Measurements from ENCODE around the gene EIF4H.
"Not testable (repeated sequence)": the region's sequence is repeated elsewhere in the genome, so short reads cannot be mapped to it uniquely, and the experiment has no call there.

EIF4H gene

DNA sequence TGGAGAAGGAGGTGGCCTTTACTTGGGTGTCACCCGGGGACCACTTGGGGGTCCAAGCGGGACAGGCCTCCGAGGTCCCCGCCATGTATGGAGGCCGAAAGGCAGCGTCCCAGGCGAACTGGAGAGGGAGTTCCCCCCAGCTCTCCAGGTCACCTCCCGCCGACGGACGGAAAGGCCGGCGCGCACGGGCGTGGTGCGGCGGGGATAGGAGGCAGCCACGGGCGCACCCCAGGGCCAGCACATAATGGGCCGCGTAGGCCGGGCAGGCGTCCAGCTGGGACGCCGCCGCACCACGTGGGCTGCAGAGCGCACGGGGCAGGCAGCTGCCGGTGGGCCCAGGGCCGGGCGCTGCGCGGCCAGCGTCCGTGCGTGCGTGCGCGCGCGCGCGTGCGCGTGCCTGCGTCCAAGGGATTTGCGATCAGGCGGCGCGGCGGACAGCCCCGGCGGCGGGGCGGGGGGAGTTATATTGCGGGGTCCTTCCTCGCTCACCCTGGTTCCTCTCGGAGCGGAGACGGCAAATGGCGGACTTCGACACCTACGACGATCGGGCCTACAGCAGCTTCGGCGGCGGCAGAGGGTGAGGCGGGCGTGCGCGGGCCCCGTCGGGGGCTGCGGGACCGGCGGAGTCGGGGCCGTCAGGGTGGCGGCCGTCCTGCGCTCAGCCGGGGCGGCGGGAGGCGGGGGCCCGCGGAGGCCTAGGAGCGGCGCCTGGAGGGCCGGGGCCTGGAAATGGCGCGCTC is at the start of gene EIF4H:
EIF4H (plus strand) TSS at position 491 of the 740 bp plus-strand sequence; CDS start at position 519, 28 bp downstream.
- peak; percentile 96 to 99 (median 97) for DNase-seq

DNA sequence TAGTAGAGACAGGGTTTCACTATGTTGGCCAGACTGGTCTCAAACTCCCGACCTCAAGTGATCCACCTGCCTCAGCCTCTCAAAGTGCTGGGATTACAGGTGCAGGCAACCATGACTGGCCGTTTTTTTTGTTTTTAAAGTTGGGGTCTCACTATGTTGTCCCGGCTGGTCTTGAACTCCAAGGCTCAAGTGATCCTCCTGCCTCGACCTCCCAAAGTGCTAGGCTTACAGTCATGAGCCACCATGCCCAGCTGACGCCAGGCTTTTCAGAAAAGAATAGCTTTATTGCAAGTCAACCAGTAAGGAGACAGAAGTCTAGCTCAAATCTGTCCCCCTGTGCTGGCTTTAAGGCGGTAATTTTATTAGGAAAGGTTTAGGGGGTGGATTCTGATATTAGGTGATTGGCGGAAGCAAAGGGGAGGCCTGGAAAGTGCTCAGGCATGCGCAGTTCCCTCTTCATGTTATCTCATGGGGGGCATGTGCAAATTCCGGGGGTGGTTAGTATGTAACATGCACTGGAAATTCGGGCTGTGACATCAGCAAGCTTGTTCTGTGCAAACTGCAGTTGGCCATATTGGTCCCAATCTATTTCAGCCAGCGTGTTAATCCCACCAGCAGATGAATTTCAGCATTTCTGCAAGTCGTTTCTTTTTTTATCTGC is 47.8 kb upstream of the EIF4H start:
- DNase-seq, result no peak

DNA sequence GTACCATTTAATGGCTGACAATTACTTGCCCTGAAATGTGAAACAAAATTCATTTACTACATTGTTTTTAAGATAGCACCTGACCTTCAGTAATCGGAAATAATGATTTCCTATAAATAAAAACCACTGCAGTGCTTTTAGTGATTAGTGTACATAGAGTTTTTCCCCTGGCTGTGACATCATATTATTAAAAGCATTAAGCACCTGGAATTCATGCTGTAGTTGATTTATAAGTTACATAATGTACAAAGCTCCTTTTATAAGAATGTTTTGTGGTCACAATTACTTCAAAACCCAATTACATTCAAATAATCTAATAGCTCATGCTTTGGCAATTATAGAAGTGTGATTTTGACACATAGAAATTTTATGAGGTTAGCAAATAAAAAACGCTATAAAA is 44.3 kb upstream of the EIF4H start:
- DNase-seq, result peak in 2 of 3 experiments; percentile 56 to 89

DNA sequence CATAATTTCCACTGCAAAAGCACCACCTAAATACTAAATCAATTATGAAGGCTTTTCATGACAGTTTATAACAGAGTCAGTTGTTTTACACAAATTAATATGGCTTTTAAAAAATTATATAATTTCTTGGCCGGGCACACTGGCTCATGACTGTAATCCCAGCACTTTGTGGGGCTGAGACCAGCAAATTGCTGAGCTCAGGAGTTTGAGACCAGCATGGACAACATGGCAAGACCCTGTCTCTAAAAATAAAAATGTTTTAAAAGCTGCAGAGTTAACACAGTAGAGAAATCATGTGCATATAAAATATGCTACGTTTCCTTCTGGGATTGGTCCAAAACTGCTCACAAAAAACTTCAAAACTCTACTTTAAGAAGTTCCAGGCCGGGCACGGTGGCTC is 43.6 kb upstream of the EIF4H start:
- DNase-seq, result peak in 1 of 3 experiments; percentile 48

DNA sequence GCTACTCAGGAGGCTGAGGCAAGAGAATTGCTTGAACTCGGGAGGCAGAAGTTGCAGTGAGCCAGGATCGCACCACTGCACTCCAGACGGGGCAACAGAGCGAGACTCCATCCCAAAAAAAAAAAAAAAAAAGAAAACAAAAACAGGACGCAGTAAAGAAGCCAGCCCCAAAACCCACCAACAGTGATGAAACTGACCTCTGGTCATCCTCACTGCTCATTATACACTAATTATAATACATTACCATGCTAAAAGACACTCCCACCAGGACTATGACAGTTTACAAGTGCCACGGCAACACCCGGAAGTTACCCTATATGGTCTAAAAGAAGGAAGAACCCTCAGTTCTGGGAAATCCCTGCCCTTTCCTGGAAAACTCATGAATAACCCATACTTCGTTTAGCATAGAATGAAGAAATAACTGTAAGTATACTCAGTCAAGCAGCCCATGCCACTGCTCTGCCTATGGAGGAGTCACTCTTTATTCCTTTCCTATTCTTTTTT is 40.0 kb upstream of the EIF4H start:
- DNase-seq, result no peak

DNA sequence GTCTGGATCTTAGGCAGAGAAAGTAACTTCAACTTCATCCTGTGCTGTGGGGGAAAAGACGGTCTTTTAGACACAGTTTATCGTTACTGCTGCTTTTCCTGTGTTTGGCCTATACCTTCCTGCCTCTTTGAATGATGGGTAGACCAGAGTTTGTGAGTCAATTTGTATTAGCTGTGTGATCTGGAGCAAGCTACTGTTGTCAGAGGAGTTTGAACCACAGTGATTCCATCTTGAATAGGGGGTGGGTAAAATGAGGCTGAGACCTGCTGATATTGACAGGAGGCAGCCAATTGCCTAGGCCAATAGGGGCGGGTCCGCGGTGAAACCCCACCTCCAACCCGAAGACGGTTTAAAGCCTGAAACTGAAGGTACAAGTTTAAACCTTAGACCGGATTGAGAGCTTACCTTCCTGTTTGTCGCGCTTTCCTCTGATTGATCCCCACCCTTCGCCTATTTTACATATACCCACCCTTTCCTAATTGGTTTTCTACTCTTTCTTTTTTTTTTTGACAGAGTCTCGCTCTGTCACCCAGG is 35.8 kb upstream of the EIF4H start:
- no peak for DNase-seq

DNA sequence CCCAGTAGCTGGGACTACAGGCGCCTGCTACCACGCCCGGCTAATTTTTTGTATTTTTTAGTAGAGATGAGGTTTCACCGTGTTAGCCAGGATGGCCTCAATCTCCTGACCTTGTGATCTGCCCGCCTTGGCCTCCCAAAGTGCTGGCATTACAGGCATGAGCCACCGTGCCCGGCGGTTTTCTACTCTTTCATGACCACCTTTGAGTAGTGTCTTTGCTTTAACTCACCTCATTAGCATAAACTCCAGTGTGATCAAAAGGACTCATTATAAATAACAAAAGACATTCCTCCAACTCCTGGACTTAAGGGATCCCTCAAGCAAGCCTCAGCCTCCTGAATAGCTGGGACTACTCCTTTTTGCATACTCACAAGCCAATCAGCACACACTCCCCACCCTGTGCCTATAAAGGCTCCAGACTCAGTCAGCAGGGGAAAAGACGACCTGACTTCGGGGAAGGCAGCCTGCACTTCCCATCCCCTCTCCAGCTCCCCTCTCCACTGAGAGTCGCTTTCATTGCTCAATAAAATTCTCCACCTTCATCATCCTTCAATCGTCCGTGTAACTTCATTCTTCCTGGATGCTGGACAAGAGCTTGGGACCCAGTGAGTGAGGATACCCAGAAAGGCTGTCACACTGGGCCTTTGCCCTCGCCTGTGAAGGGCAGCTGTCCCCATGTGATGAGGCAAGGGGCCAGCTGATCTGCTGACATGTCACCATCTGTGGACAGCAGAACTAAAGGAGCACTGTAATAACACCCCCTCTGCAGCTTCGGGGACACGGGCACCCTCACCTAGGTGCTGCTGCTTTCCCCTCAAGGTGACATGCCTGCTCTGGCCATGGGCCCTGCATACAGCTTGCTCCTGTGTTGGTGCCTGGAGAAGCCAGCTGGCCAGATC is 35.0 kb upstream of the EIF4H start:
- no peak for DNase-seq

DNA sequence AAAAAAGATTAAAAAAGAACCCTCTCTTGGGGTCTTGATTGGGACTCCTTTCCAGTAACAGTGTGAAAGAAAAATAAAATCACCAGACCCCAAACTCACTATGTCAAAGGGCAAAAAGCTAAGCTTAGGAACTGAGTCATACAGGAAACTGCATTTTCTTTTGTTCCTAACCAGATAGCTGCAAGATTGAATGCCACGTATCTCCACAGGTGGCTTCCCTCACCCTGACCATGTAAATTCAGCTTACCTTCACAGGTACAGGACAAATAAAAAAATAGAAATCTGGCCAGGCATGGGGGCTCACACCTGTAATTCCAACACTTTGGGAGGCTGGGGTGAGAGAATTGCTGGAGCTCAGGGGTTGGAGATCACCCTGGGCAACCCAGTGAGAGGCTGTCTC is 32.5 kb upstream of the EIF4H start:
- no peak for DNase-seq

DNA sequence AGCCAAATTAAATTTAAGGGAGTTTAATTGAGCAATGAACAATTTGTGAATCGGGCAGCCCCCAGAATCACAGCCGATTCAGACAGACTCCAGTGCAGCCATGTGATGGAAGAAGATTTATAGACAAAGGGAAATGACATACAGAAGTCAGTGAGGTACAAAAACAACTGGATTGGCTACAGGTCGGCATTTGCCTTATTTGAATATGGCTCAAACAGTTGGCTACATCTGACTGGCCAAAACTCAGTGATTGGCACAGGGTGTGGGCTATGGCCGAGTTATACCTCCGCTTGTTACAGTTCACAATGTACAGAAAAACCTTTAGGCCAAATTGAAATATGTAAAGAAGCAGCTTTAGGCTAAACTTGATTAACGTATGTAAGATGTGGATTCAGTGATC is 30.8 kb upstream of the EIF4H start:
- DNase-seq, result peak in 1 of 3 experiments; percentile 20

DNA sequence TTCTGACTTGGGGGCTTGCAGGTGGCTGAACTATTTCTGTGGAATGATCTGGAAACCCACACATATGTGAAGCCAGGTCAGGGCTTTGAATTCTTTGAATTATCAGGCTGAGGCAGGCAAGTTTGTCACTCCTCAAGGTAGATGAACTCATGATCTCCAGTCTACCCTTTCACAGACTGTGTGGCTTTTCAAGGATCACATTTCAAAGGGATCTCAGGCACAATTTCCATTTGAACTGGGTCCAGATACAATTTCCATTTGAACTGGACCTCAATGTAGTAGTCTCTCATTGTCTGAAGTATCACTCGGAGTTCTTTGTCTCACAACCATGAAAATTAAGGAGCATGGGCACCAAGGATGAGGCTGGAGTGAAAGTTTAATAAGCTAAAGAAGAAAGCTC is 25.7 kb upstream of the EIF4H start:
- no peak for DNase-seq

DNA sequence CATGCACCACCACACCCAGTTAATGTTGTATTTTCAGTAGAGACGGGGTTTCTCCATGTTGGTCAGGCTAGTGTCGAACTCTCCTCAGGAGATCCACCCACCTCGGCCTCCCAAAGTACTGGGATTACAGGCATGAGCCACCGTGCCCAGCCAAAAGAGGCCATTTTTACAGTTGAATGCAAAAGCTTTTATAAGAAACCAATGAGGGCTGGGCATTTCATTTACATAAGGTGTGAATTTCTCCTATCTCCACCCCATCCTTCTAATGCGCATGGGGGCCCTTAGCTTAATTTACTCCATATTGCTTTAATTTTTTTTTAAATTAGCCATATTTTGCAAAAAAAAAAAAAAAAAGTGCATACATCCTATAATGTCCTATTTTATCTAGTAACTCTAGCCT is 25.1 kb upstream of the EIF4H start:
- DNase-seq, result no peak

DNA sequence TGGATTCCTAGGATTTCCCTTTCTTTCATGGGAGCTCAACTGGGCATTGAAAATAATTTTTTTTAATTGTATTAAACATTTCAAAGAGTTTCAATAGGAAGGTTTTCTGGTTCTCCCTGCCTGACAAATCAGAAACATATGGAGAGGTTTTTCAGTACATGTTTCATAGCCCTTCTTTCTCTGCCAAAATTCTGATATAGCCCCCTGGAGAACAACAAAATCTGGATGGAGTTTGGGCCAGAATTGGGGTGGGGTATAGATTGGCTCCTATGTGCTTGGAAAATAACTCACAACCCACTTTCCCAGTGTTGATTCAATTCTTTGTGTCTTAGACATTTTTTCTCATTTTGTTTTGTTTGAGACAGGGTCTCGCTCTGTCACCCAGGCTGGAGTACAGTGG is 24.6 kb upstream of the EIF4H start:
- no peak for DNase-seq

DNA sequence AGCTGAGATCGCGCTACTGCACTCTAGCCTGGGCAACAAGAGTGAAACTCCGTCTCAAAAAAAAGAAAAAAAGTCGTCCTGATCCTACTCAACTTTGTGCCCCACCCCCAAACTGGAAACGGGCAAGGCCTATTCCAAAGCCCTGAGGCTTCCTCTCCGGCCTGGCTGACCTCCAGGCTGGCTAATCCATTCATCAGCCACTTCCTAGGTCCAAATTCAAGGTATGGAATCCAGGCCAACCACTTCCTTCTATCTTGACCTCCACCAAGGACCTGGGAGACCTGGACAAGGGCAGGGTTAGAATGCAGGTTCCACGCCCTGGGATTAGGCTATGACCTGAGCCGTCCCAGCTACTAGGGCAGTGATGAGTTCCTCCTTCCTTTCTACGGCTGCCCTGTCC is 20.4 kb upstream of the EIF4H start:
- no peak for DNase-seq

DNA sequence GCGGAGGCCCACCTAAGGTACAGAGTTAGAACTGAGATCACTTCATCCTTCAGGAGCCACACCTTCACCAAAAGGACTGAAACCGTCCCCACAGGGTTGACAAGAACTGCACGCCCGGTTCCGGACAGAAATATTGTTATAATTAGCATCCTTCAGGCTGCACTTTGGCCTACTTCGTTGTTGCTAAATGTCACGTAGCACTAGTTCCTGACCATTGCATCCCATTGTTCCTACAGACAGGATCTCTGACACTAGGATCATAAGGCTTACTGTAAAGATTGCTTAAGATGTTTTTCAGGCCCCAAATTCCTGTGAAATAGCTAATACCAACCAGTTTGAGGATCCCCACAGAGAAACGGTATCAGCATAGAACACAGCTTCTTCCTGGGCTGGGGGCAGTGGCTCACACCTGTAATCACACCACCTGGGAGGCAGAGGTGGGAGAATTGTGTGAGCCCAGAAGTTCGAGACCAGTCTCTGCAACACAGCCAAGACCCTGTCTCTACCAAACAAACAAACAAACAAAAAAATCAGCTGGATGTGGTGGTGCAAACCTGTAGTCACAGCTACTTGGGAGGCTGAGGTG is 18.3 kb upstream of the EIF4H start:
- DNase-seq, result no peak

DNA sequence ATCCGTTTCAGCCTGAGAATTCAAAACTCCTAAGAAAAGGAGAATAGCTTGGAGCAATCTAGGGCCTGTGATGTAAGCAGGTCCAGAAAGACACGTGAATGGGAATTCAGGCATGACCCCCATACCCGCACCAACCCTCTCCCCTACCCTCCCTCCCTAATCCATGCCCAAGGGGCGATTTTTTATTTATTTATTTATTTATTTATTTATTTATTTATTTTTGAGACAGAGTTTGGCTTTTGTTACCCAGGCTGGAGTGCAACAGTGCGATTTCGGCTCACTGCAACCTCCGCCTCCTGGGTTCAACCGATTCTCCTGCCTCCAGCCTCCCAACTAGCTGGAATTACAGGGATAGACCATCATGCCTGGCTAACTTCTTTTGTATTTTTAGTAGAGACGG is 16.6 kb upstream of the EIF4H start:
- DNase-seq, result no peak

DNA sequence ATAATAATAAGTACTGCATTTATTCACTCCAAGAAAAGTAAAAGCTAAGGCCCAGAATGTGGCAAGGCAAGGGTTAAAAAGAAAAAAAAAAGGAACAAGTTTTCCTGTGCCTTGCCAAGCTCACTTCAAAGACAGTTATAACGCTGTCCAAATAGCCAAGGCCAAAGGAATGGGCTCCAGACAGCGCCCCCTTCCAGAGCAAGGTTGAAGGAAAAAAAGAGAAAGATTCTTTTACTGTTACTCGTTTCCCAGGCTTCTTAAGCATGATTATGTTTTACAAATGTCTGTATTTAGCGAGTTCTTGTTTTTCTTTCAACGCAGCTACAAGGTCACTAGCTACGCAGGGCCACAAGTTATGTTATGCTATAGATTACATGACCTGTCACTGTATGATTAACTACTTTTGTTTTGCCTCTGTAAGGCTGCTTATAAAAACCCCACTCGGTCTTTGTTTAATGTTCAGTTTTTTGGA is 9.1 kb upstream of the EIF4H start:
- DNase-seq, result no peak

DNA sequence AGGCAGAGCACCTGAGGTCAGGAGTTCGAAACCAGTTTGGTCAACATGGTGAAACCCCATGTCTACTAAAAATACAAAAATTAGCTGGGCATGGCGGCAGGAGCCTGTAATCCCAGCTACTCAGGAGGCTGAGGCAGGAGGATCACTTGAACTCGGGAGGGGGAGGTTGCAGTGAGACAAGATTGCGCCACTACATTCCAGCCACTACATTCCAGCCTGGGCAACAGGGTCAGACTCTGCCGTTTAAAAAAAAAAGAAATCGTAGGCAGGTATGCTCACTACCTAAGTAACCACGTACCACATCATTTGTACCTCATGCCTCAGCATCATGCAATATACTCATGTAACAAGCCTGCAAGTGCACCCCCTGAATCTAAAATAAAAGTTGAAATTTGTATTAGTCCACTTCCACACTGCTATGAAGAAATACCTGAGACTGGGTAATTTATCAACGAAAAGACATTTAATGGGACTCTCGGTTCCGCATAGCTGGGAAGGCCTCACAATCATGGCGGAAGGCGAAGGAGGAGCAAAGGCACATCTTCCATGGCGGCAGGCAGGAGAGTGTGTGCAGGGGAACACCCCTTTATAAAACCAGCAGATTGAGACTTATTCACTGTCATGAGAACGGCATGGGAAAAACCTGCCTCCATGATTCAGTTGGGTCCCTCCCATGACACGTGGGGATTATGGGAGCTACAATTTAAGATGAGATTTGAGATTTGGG is 8.1 kb upstream of the EIF4H start:
- DNase-seq, result no peak

DNA sequence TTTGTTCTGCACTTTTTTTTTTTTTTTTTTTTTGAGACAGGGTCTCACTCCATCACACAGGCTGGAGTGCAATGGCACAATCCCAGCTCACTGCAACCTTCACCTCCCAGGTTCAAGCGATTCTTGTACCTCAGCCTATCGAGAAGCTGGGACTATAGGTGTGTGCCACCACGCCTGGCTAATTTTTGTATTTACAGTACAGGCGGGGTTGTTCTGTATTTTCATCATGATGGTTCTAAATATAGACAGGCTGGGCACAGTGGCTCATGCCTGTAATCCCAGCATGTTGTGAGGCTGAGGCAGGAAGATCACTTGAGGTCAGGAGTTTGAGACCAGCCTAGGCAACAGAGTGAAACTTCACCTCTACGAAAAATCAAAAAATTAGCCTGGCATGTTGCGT is 6.8 kb upstream of the EIF4H start:
- not testable (repeated sequence) for DNase-seq

DNA sequence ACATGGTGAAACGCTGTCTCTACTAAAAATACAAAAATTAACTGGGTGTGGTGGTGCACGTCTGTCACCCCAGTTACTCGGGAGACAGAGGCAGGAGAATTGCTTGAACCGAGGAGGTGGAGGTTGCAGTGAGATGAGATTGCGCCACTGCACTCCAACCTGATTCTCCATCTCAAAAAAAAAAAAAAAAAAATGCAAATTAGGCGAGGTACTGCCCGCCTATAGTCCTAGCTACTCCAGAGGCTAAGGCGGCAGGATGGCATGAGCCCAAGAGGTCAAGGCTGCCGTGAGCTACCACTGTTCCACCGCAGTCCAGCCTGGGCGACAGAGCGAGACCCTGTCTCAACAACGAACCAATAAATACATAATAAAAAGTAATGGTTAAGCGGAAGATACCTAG is 1.1 kb upstream of the EIF4H start:
- peak; percentile 40 to 75 (median 51) for DNase-seq

DNA sequence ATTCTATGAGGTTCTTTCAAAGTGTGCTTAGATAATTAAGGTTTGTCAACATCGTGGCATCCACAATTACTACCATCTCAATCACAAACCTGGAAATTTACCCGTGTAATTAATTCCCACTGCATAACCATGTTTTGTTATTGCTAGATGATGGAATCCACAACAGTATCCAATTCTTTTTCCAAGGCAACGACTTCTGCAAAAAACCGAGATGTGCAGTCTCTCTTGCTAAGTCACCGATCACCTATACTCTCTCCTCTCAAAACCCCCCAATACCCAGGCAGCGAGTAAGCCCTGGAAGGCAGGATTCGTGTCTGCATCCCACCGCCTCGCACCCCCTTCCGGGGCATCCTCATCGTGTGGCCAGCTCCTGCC is 678 bp upstream of the EIF4H start:
- DNase-seq, result peak in 1 of 3 experiments; percentile 49

DNA sequence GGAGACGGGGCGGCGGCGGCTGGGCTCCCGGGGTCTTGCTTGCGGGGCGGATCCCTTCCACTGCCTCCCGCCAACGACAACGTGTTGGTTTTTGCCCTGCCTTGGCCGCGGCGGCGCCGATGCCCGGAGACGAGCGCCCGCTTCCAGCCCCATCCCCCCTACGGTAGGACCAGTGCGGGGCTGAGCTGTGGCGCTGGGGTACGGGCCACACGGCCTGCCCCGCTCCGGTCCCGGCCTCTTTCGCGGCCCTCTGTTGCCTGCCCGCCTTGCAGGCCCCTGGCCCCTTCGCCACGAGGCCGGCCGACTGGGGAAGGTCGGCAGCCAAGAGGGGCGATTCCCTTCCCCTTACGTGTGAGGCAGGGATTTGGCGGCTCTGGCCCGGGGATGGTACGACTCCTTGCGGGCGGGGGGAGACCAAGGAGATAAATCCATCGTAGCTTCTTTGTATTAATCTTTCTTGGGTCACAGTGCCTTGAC is 488 bp downstream of the EIF4H start:
- peak; percentile 24 to 80 (median 73) for DNase-seq

DNA sequence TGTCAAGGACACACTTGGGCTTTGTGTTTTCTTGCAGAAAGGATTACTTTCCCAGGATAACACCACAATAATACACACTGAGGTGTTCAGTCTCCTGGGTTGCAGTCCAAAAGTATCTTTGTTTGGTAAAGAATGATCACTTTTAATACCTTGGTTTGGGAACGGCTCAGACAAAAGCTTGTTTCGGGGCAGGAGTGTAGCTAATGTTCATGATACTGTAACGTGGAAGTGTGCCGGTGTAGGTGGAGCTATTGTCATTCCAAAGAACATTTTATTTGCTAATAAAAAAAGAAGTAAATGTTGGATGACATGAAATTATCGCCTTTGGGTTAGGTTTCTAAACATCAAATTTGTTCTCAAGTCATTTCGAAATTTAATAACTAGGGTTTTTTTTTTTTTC is 1.2 kb downstream of the EIF4H start:
- no peak for DNase-seq

Data from NCI-H1417 (cell line).